ENCODE data around the gene ITGA2B. TPM values are rescaled to one million over a fixed set of nuclear protein-coding genes. Genes with fewer than 3 reads are reported as not detected.
A peak's percentile ranks its signal among the peaks of the same experiment; 100 is the strongest.

The ITGA2B gene
- total RNA-seq, 2 donors from 2014 or later = 0.33 to 1.8 TPM

- ATAC-seq = peak; percentile 8
- H3K27ac ChIP-seq = no peak overlapping the region
These were observed 34.6 kb downstream of the ITGA2B start for GRCh38 chr17:44354582-44355561.

GRCh38 chr17:44353672-44354331 lies 35.6 kb downstream of the ITGA2B start:
- H3K36me3 ChIP-seq (replicated peaks in 1 of 2; ENCODE audit: insufficient read depth in 1 of 2, low read depth in 2 of 2) = peaks cover 8 to 22% of the 10 kb centered on the region in 2 donors
- H3K9me3 ChIP-seq = no peaks in the 10 kb centered on the region
- ATAC-seq (peak; percentile 54), DNase-seq (peak in 3 of 4 donors; percentile 22 to 52 (median 23))
- intact Hi-C loops (cut with DNase I) = no loop called here
- H3K4me1 ChIP-seq = peaks cover 6% of the 10 kb centered on the region
- H3K4me3 ChIP-seq = no peak overlapping the region
- TF ChIP-seq POLR2A (IDR thresholded peaks at IDR 0.05) = no peak
- 14 to 30% methylated on average over 2 to 93 of the region's 98 CpGs for WGBS, 2 donors
- H3K27ac ChIP-seq = no peak overlapping the region
- no peaks in the 10 kb centered on the region for H3K27me3 ChIP-seq

More at GRCh38 chr17:44354582-44355561, 34.6 kb downstream of the ITGA2B start:
- peak; percentile 28 to 61 (median 42) for DNase-seq
- 43 to 65% methylated on average over 18 to 75 of the region's 77 CpGs for WGBS, 2 donors
- H3K9me3 ChIP-seq = no peaks in the 10 kb centered on the region
- H3K27me3 ChIP-seq = no peaks in the 10 kb centered on the region
- H3K4me1 ChIP-seq = peaks cover 6% of the 10 kb centered on the region
- no peak for TF ChIP-seq POLR2A (IDR thresholded peaks at IDR 0.05)
- TF ChIP-seq, protein P1, sequence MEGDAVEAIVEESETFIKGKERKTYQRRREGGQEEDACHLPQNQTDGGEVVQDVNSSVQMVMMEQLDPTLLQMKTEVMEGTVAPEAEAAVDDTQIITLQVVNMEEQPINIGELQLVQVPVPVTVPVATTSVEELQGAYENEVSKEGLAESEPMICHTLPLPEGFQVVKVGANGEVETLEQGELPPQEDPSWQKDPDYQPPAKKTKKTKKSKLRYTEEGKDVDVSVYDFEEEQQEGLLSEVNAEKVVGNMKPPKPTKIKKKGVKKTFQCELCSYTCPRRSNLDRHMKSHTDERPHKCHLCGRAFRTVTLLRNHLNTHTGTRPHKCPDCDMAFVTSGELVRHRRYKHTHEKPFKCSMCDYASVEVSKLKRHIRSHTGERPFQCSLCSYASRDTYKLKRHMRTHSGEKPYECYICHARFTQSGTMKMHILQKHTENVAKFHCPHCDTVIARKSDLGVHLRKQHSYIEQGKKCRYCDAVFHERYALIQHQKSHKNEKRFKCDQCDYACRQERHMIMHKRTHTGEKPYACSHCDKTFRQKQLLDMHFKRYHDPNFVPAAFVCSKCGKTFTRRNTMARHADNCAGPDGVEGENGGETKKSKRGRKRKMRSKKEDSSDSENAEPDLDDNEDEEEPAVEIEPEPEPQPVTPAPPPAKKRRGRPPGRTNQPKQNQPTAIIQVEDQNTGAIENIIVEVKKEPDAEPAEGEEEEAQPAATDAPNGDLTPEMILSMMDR (IDR thresholded peaks at IDR 0.05) = peak in 6 of 7 experiments; percentile 11 to 45 (median 22)
- peaks cover 8 to 18% of the 10 kb centered on the region in 2 donors for H3K36me3 ChIP-seq (replicated peaks in 1 of 2; ENCODE audit: insufficient read depth in 1 of 2, low read depth in 2 of 2)
- no peak overlapping the region for H3K4me3 ChIP-seq
- intact Hi-C loops (cut with DNase I) = no loop called here

DNA sequence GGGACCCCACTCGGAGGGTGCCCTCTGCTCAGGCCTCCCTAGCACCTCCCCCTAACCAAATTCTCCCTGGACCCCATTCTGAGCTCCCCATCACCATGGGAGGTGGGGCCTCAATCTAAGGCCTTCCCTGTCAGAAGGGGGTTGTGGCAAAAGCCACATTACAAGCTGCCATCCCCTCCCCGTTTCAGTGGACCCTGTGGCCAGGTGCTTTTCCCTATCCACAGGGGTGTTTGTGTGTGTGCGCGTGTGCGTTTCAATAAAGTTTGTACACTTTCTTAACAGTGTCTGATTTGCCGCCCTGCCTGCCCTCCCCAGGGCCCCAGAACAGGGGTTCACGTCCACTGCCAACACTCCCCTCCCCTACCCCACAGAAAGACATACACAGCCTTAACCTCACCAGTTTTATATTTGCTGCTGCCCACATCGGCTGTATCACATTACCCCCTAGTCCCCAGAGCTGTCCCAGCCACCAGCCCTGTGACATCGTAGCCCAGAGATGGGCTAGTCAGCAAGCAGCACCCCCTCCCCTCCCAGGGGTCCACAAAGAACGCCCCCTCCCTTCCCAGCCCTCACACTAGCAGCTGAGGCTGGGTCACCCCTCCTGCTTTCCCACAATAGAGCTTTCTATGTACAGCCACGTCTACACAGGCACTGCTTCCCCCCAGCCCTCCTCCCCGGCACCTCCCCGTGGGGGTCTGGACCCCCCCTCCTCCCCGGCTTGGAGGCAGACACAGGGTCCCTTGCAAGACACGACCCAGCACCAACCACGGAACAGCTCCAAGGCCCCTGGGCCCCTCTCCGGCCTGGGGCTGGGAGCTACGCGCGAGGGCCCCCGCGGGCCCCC lies 36.4 kb downstream of the ITGA2B start:
- ATAC-seq (no peak), DNase-seq (no peak)
- Histone ChIP-seq H3K4me3 (no peak overlapping the region), H3K4me1 (peaks cover 6% of the 10 kb centered on the region), H3K27ac (no peak overlapping the region), H3K36me3 (replicated peaks in 1 of 2; ENCODE audit: insufficient read depth in 1 of 2, low read depth in 2 of 2) (peaks cover 8 to 22% of the 10 kb centered on the region in 2 donors), H3K9me3 (no peaks in the 10 kb centered on the region), H3K27me3 (no peaks in the 10 kb centered on the region)
- intact Hi-C loops (cut with DNase I) = no loop called here
- TF ChIP-seq, protein P1 (IDR thresholded peaks at IDR 0.05) = no peak
- no peak for TF ChIP-seq POLR2A (IDR thresholded peaks at IDR 0.05)
- WGBS, 2 donors = 51 to 77% methylated on average over 12 to 22 of the region's 22 CpGs

GRCh38 chr17:44351961-44352827 lies 37.3 kb downstream of the ITGA2B start:
- 87 to 90% methylated on average over 21 to 35 of the region's 36 CpGs for WGBS, 2 donors
- H3K27ac ChIP-seq = no peak overlapping the region
- TF ChIP-seq POLR2A (IDR thresholded peaks at IDR 0.05) = no peak
- TF ChIP-seq, protein P1 (IDR thresholded peaks at IDR 0.05) = no peak
- ATAC-seq = no peak
- peaks cover 8 to 22% of the 10 kb centered on the region in 2 donors for H3K36me3 ChIP-seq (replicated peaks in 1 of 2; ENCODE audit: insufficient read depth in 1 of 2, low read depth in 2 of 2)
- peaks cover 6% of the 10 kb centered on the region for H3K4me1 ChIP-seq
- H3K27me3 ChIP-seq = no peaks in the 10 kb centered on the region
- no peaks in the 10 kb centered on the region for H3K9me3 ChIP-seq
- no peak for DNase-seq
- H3K4me3 ChIP-seq = no peak overlapping the region
- intact Hi-C loops (cut with DNase I) = no loop called here
